ENCODE measurements around the gene PRELID3B. TPM values are rescaled to one million over a fixed set of nuclear protein-coding genes. Genes with fewer than 3 reads are reported as not detected.
A peak's percentile ranks its signal among the peaks of the same experiment; 100 is the strongest.

PRELID3B gene
- total RNA-seq, 1 donor from 2014 or later: 62.5 TPM

DNA sequence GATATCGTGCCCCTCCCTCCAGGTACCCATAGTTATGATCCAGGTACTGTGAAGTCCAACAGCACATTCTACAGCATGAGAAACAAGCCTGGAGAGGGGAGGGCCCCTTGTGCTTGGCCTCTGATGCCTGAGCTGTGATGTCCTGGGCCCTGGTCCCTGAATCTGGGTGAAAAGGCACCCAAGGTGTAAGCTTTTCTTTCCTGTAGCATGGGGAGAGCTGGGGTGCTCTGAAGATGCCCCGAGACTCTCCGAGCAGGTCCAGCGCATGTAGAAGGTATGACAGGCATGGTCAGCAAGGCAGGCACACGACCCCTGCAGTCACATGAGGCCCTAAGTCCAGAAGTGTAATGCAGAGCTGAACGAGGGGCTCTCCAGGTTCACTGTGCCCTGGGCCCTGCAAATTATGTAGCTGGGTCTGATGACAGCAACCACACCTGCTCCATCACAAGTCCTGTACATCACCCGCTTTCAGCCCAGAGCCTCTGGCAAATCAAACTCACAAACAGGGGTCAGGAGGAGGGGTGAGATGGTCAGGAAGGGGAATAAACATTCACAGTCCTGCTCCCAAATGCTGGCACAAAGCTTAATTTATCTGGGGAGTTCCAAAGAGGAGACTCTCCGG is 33.8 kb downstream of the PRELID3B start:
- no peak for ATAC-seq

DNA sequence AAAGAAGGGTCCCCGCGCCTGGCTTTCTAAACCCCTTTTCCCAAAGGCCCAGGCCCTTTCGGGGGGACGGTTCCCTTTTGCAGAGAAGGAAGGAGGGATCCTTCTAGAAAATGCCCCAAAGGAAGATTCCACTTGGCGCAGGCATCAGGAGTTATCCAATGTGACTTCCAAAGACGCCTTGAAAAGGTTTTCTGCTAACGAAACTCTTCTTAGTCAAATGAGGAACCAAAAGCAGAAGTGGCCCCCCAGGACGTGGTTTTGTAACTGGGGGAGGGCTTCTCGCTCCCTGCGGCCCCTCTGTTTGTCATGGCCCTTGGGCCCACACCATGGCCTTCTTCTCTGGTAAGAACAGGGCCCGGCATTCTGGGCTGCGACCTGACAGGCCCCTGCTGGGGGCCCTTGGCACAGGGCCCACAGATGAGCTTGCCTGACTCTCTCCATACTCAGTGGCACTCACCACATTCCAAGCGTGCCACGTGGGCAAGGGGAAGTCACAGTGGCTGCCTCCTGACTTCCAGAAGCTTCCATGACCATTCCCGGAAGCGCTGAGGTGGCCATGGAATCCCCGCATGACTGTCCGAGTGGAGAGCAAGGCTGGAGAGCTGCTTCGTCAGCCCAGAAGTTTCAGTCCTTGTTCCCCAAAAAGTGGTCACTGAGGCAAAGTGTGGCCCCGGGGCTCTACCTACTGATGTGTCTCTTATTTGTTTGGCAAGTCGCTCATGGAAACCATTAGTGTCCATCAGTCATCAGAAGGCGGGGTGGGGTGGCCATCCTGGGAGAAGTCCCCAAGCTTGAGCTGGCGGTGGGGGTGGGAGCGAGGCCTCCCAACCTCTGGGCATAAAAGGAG is 34.7 kb downstream of the PRELID3B start:
- peak; percentile 6 for ATAC-seq

GRCh38 chr20:59006864-59007664 is 35.5 kb downstream of the PRELID3B start, which contains the start of gene CTSZ:
Gene CTSZ, minus strand, starts transcription at chr20:59007254. Its CDS starts 126 bp downstream, at chr20:59007128.
- ATAC-seq: peak; percentile 57

DNA sequence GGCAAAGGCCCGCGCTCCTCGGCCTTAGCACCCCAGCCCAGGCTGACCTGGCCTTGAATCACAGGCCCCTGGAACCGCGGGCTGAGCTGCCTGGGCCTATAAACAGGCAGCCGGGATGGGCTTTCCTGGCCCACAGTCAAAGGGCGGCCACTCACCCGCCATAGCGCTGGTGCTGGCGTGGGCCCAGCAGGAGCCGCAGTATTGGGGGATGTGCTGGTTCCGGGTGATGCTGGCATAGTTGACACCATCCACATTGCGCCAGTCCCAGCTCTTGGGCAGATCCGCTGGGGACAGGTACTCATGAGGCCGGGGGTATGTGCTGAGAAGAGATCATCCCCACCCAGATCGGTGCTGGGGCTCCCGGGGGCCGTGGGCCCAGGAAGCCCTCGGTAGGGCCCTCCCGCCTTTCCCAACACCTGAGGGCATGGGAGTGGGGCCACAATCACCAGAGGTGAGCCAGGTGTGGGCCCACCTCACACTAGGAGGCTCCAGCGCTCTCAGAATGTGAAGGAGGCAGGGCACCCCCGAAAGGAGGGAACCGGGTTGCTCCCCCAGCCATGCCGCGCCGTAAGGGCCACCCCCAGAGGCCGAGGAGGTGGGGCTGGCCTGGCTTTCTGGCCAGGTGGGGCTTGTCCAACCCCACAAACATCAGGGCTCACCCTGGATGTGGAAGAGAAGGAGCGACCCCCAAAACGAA is 36.3 kb downstream of the PRELID3B start:
- ATAC-seq: peak; percentile 2

DNA sequence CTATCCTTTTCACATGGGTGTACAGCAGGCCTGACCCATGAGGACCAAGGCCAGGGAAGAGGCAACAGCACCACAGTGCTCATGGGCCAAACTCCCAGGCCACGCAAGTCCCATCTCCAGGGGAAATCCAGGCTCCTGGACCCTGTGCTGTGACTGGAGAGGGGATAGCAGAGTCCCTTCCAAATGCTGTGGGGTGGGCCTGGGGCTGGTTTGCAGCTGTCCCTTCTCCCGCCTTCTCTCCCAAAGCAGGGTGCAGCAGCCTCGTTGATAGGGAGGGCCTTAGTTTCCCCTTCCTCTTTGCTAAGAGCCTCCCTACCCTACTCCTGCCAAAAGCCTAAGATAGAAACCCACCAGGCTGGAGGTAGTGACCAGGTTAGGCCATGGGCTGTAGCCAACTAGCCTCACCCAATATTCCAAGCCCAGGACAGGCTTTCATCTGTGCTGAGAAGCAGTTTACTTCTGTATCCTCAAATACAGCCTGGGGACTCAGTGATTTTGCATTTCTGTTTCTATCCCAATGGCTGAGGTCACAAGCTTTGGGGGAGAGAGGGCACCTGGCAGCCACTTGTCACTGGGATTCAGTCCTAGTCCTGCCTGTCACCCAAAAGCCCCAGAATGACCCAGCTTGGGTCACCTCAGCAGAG is 36.9 kb downstream of the PRELID3B start:
- no peak for ATAC-seq

GRCh38 chr20:59004763-59005522 is 37.6 kb downstream of the PRELID3B start:
- peak; percentile 49 for ATAC-seq

DNA sequence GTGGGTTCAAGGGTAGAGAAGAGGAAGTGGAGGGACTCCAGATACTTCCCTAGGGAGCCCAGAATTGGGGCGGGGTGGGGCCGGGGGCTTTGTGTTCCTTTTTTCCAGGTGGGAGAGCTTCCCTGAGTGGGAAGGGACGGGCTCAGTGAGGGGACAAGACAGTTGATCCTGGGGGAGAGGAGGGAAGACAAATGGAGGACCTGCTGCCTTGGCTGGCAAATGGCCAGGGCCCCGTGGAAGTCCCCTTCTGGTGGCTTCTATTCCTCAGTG is 38.2 kb downstream of the PRELID3B start:
- ATAC-seq: no peak

- no peak for ATAC-seq
Measured at GRCh38 chr20:59003836-59004492, 38.6 kb downstream of the PRELID3B start.

DNA sequence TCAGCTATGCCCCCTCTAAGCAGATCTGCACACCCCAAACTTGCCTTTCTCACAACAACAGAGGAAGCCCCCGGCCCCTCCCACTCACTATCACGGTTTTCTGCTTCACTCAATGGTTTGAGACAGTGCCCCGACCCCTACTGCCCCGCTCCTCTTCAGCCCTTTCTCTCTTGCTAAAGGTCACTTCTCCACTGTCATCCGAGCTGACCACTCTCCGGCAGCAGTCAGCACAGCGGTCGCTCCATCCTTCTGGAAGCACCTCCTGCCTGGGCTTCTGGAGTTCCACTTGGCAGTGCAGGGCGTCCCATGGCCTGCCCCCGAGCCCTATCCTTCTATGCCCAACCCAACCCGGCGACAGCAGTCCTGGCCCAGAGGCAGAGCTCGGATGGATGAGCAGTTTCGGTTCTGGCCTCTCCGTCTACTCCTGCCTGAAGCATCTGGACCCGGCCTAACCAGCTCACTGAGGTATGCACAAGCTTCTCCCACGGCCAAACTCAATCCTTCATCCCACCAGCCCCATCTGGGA is 39.6 kb downstream of the PRELID3B start:
- ATAC-seq: no peak

DNA sequence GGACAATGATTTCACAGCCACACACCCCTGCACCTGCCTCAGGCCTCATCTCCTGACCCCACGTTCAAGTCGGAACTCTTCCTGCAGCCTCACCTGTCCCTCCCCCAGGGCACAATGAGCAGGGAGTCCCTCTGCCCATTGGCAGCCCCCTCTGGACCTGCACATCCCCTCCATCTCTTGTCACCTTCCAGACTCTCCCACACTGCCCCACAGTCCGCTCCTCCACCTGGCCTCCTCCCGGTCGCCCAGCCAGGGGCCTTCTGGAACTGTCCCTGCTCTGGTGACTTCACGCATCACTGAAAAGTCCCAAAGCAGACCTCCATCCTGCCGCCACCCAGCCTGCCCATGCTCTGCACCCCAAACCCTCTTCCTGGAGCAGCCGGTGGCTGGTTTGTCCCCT is 40.2 kb downstream of the PRELID3B start:
- ATAC-seq: no peak

DNA sequence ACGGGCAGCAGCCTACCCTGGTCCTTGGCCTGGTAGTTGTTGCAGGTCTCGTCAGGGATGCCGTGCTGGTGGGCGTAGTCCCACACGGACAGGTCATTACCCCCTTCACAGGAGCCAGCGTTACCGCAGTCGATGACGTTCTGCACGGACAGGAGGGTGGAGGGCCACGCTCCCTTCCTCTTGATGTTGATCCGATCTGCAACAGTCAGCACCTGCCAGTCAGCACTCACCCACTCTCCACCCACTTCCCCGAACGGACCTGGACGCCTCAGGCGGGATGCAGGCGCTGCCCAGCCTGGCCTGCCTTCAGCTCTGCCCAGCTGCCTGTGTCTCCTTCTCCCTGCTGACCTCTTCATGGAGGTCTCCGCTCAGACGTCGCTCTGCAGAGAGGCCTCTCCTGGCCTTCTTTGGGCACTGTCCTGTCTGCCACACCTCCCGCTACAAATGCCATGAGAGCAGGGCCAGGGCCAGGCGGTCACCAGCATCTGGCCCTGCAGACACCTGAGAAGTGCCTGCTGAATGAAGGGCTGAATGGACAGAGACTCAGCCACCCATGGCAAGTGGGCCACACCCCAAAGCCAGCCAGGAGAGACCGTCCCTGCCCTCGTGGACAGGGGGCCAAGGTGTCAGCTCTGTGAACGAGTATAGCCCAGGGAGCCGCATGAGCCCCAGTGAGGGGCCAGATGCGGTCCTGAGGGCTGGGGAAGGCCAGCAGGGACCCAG is 41.0 kb downstream of the PRELID3B start:
- no peak for ATAC-seq

- ATAC-seq: no peak
Measured at GRCh38 chr20:59001068-59001448, 41.5 kb downstream of the PRELID3B start.

DNA sequence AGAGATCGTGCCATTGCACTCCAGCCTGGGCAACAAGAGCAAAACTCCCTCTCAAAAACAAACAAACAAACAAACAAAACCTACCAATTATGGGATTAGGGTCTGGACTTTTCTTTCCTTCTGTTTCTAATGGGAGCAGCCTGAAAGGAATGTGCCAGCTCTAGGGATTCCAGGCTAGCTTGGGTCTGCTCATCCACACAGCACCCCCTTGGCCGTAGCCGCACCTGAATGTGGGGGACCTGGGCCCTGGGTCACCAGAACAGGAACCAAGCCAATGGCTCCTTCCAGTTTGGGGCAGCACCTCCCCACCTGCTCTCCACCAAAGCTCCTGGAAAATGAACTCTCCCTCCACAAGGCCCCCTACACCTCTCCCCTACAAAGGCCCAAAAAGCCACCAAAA is 42.3 kb downstream of the PRELID3B start:
- no peak for ATAC-seq

GRCh38 chr20:58998656-58999055 is 43.9 kb downstream of the PRELID3B start:
- no peak for ATAC-seq

DNA sequence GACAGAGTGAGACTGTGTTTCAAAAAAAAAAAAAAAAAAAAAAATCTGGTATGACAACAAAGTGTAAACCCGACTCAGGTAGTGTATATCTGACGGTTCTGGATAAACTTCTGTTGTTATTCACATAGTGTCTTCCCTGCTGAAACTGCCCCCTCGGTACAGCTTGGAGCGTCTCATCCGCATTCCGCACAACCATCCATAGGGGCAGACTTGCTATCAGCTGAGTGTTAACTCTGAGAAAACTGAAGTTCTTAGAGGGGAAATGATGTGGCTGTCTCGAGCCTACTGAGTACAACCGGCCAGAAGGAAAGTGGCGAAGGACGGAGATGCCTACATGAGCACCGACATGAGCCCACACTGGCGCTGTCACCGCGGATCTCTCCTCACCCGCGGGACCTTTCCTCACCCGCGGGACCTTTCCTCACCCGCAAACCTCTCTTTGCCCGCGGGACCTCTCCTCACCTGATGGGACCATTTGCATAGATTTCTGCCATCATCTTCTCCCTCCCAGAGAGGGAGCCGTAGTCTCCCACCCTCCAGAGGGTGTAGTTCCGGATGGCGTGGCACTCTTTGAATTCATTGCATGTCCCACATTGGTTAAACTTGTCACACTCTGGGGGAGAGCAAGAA is 45.3 kb downstream of the PRELID3B start:
- no peak for ATAC-seq

DNA sequence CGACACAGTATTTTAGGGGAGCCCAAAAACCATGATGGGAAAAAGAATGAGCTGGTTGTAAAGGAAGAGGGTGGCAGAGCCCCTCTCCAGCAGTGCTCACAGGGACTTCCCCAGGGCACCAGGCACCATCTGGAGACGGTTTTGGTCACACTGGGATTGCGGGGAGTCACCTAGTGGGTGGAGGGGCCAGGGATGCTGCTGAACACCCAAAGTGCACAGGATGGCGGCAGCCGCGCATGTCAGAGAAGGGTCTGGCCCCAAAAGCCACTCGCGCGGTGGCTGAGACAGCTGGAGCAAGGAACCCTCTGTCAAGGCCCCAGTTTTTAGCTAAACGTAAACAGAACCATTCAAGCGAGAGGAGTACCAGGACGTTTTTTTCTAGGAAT is 46.4 kb downstream of the PRELID3B start:
- ATAC-seq: no peak

DNA sequence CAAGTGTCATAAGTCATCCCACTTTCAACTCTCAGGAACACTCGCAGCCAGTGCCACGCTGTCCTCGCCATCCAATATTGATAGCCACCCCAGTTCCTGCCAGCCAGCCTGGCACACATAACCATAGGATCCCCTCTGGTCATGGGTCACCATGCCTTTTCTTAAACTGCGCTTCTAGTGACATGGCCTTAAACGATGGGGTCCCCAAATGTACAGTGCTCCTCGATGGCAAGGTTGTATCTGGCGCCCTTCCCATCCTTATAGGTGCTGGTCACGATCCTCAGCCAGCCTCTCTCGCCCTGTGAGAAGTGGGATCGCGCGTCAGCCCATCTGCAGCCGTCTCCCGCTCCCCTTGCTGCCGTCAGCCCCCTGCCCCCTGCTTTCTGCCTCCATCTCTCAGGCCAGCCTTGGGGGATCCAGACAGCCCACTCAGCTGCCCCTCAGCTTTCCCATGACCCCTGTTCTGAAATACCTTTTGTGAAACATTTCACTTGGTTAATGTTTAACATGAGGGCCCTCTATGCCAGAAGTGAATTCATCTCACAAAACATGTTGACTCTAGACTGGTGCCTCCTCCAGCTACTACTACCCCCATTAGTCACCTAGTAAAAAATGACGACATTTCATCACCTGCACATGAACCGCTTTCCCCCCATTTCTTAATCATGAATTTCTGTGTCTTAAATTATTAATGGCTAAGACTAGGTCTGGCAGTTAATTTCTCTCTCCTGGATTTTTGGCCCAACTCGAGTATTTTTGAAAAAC is 46.9 kb downstream of the PRELID3B start:
- ATAC-seq: no peak

- ATAC-seq: no peak
Measured at GRCh38 chr20:58994390-58995159, 48.0 kb downstream of the PRELID3B start.
